HG03064 (cell line): ENCODE measurements around the gene TMIGD1.

Source experiments
- ATAC-seq: cut with Tn5 transposase; IDR thresholded peaks from one replicate; pipeline ENCODE4 v1.9.1; 2021; ENCODE audit warnings: low read depth; ENCODE audit not compliant: unreplicated experiment

The TMIGD1 gene

GRCh38 chr17:30336369-30337171 is 2.7 kb upstream of the TMIGD1 start:
- ATAC-seq = no peak

- no peak for ATAC-seq
These were observed 564 bp upstream of the TMIGD1 start for GRCh38 chr17:30334421-30334820.

- ATAC-seq = peak; percentile 56
These were observed 1.8 kb downstream of the TMIGD1 start for GRCh38 chr17:30332057-30332542.

- ATAC-seq = no peak
These were observed 7.0 kb downstream of the TMIGD1 start for GRCh38 chr17:30326809-30327208.

- ATAC-seq = no peak
These were observed 9.1 kb downstream of the TMIGD1 start for GRCh38 chr17:30324723-30325122.

- ATAC-seq = no peak
These were observed 9.9 kb downstream of the TMIGD1 start for GRCh38 chr17:30323895-30324319.

GRCh38 chr17:30323262-30323894 is 10.5 kb downstream of the TMIGD1 start:
- no peak for ATAC-seq

- ATAC-seq = no peak
These were observed 12.5 kb downstream of the TMIGD1 start for GRCh38 chr17:30321314-30321713.

GRCh38 chr17:30318155-30318554 is 15.7 kb downstream of the TMIGD1 start:
- ATAC-seq = no peak

GRCh38 chr17:30316736-30317135 is 17.1 kb downstream of the TMIGD1 start:
- no peak for ATAC-seq

- ATAC-seq = no peak
These were observed 18.8 kb downstream of the TMIGD1 start for GRCh38 chr17:30315106-30315505.

GRCh38 chr17:30314474-30314873 is 19.4 kb downstream of the TMIGD1 start:
- ATAC-seq = no peak

GRCh38 chr17:30312226-30312625 is 21.6 kb downstream of the TMIGD1 start:
- no peak for ATAC-seq

GRCh38 chr17:30310562-30310961 is 23.3 kb downstream of the TMIGD1 start:
- ATAC-seq = no peak

GRCh38 chr17:30309591-30309990 is 24.3 kb downstream of the TMIGD1 start:
- ATAC-seq = no peak

GRCh38 chr17:30308406-30308805 is 25.5 kb downstream of the TMIGD1 start:
- ATAC-seq = no peak

GRCh38 chr17:30304778-30305177 is 29.1 kb downstream of the TMIGD1 start:
- ATAC-seq = no peak

- ATAC-seq = no peak
These were observed 31.6 kb downstream of the TMIGD1 start for GRCh38 chr17:30302241-30302640.

- ATAC-seq = no peak
These were observed 33.0 kb downstream of the TMIGD1 start for GRCh38 chr17:30300818-30301217.

- ATAC-seq = no peak
These were observed 34.9 kb downstream of the TMIGD1 start for GRCh38 chr17:30299000-30299399.

- no peak for ATAC-seq
These were observed 36.1 kb downstream of the TMIGD1 start for GRCh38 chr17:30297715-30298114.

GRCh38 chr17:30296499-30297080 is 37.3 kb downstream of the TMIGD1 start:
- no peak for ATAC-seq
